Measurements from ENCODE around the gene GIPC3.

Gene GIPC3

GRCh38 chr19:3606690-3607289 is 21.5 kb downstream of the GIPC3 start, which contains the start of gene TBXA2R:
Gene TBXA2R, minus strand, starts transcription at chr19:3606875. Its CDS starts 6,241 bp downstream, at chr19:3600634.
- peak; percentile 68 for DNase-seq

DNA sequence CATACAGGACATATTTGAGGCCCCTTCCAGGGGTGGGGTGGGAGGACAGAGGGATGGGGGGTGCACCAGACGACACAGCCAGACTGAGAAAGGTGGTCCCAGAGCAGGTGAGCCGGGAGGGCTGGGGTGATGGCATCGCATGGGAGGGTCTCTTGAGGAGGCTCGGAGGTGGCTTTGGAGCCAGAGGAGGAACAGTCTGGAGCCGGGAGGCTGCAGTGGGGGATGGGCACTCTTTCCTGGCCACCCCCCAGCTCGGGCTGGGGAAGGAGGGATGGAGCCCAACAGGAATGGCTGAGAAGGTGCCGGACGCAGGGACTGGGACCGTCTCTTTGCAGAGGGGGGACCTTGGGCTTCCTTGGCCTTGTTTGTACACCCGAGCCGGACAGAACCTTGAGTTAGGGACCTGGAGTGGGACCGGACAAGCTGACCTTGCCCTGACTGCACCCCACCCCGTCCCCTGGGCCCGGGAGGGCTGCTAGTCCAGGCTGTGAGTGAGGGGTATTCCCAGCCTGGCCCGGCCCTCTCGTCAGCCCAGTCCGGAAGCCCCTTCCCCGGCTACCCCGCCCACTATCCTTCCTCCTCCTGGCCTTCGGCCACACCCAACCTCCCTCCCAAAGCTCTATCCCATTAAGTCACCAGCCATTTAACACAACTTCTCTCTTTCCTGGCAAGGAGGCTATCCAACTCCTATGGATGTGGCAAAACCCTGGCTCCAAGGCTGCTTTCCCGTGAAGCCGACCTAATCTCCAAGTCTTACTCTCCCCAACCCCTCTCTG is 22.2 kb downstream of the GIPC3 start:
- DNase-seq: no peak

DNA sequence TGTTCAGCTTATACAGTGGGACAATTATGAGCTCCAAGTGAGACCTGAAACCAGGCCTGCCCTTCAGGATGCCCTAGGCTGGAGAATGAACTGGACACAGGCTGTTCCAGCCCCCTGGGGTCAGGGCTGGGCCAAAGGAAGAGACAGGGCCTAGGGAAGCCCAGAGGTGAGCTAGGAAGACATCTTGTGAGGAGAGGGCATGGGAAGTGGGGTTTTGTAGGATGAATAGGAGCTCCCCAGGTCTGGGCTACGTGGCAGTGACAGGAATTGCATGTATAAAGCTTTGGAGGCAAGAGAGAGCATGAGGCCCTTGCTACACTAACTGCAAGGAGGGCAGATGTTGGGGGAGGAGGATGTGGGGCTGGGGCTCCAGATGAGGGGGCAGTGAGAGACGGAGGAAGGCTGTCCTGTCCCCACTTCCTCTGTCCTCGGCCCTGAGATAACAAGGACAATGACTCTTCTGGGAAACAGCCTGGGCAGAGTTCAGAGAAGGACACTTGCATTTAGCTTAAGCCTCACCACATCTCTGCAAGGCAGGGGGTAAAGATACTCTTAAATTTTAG is 22.9 kb downstream of the GIPC3 start:
- no peak for DNase-seq

DNA sequence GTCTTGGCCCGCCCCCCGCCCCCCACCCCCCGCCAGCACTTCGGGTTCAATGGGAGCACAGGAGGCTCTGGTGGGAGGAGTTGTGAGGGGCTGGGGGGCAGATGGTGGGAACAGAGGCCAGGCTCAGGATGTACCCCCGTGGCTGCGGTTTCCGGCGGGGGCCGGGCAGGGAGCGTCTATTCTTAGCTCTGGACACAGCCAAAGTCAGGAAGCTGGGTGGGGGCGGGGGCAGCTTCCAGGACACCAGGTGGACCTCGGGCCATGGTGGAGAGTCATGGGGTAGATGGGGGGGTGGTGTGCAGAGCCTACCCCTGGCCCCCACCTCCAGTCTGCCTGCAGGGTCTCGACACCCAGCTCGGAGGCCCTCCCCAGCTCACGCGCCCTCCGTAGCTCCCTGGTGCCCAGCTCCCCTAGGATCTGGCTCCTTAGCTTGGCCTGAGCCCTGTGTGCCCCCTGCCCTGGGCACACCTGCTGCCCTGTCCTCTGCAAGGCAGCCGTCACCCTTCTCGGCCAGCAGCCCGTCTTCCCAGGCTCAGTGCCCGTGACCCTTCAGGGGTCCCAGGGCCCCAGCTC is 23.6 kb downstream of the GIPC3 start:
- DNase-seq: no peak

DNA sequence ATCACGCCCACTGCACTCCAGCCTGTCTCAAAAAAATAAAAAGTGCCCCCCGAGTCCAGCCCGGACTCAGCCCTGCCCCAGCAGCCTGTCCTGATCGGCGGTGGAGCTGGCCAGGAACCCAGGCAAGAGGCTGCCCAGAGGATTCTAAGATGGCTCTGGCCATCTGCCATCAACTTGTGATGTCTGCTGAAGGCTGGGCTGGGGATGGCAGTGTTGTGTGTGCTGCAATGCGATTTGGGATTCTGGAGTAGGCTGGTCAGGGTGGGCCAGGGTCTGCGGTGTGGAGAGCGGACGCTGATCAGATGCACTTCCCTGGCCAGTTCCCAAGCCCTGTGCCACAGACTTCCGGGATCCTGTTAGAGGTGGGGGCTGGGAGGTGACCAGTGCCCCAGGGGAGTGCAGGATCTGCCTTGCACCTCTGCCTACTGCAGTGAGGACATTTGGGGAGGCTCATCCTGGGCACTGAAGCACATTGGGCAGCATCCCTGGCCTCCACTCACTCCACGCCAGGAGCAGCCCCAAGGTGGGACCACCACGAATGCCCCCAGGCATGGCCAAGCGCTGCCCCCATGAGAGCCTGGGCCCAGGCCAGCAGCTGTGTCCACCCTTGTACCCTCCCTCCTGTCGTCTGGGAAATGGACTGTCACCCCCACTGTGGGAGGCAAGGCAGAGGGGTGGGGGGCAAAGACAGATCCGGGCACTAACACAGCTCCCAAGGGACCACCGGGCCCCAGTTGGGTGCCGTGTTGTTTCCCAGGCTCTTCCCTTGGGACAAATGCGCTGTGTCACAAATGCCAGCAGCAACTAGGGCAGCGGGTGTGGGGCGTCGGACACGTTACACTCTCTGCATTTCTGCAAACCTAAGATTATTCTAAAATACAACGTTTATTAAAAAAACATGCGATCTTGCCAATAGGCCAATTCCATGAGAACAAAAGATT is 24.8 kb downstream of the GIPC3 start:
- DNase-seq: peak; percentile 37

DNA sequence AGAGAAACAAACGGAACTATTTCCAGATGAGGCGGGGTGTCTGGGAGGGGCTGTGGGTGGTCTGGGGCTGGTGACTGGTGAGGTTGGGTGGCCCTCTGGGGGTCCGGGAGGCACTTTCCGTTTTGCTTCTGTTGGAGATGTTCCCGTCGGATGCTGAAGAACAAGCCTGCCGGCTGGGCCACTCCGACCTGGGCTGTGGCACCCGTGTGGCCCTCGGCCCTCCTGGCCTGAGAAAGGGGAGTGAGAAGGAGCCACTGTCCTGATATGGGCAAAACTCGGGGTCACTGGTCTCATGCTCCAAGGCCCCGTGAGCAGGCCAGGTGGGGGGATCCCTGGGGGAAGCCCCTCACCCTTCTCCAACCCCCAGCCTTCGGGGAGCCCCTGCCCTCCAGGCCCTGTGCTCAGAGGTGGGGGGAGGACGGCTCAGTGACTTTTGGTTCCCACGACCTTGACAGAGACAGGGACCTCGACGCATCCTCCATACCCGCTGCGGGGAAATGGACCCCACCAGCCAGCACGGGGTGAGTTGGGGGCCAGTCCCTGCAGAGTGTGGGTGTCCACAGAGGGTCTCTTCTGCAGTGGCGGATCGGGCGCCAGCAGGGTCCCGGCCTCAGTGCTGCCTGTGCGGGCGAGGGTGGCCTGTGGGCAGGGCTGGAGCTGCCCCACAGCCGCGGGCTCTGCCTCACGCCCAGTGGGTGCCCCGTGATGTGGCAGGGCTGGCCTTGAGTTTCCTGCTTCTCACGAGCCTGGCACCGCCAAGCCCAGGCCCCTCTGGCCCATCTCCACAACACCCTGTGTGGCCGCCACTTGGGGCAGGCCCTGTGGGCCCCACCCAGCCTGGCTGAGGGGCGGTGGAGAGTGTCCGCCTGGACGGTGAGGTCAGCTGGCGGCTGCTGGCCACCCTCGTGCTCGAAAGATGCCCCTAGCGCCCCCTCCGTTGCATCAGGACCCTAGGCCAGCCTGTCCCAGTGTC is 25.8 kb downstream of the GIPC3 start:
- no peak for DNase-seq

DNA sequence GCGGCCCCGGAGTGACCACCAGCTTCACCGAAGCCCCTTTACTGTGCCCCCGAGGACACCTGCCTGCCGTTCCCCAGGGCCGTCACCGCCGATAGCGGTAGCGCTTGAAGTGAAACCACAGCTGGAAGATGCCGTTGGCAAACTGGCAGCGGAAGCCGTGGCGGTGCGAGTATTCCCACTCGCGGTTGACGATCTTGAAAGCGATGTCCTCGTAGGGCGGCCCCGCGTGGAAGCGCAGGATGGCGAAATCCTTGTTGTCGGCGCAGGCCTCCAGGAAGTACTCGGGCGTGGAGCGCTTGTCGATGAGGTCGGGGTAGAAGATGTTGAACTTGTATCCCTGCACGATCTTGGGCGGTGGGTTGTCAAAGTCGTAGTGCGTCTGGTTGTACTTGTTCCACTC is 26.6 kb downstream of the GIPC3 start:
- DNase-seq: no peak

- DNase-seq: no peak
These were observed 27.1 kb downstream of the GIPC3 start for GRCh38 chr19:3612330-3612729.

- no peak for DNase-seq
These were observed 27.8 kb downstream of the GIPC3 start for GRCh38 chr19:3612901-3613741.

- DNase-seq: no peak
These were observed 28.8 kb downstream of the GIPC3 start for GRCh38 chr19:3613818-3614661.

DNA sequence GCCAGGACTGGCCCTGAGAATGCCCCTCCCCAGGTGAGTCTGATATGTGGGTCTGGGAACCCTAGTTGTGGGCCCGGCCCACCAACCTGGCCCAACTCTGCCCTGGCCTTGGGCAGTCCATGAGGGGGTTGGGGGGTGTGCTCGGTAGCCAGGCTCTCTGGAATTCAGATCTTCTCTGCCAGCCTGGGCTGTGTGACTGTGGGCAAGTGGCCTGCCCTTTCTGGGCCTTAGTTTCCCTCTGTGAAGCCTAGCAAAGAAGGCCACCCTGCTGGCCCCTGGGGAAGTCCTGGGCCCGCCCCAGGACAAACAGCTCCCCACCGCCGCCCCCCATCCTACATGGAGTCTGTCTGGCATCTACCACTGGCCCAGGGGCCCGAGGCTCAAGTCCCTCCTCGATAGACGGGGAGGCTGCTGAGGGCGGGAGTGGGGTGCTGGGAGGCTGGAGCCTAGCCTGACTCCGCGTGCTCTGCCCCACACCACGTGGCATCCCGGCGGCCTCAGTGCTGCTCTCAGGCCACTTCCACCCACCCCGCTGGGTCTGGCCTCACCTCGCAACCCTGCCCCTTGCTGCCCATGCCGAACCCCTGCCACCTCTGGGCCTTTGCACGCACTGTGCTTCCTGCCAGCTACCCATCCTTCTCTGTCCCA is 29.7 kb downstream of the GIPC3 start:
- DNase-seq: no peak

- no peak for DNase-seq
These were observed 30.4 kb downstream of the GIPC3 start for GRCh38 chr19:3615524-3616135.

- DNase-seq: no peak
These were observed 32.2 kb downstream of the GIPC3 start for GRCh38 chr19:3617463-3617862.

DNA sequence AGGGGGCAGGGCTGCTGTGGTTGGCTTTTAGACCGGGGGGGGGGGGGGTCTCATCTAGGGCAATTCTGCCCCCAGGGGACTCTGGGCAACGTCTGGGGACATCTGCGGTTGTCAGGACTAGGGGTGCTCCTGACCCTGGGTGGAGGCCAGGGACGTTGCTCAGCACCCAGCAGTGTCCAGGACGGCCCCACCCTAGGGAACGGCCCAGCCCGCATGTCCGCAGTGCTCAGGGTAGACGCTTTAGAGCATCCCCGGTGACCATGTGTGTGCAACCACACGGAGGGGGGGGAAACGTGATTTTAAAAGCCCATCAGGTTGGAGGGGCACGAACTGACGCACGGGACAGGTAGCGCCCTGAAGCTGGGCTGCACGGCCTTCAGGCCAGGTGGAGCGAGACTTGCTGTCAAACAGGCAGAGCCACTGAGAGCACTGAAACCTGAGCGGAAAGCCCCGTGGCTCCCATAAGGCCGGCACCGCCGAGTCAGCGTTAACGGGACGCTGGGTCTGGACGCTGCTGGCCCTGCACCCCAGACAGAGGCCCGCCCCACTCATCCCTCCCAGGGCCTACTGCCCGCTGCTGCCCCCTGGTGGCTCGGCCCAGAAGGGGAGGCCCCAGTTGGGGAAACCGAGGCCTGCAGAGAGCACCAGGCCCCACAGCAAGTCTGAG is 33.0 kb downstream of the GIPC3 start:
- peak; percentile 38 for DNase-seq

- DNase-seq: no peak
These were observed 33.7 kb downstream of the GIPC3 start for GRCh38 chr19:3618811-3619630.

DNA sequence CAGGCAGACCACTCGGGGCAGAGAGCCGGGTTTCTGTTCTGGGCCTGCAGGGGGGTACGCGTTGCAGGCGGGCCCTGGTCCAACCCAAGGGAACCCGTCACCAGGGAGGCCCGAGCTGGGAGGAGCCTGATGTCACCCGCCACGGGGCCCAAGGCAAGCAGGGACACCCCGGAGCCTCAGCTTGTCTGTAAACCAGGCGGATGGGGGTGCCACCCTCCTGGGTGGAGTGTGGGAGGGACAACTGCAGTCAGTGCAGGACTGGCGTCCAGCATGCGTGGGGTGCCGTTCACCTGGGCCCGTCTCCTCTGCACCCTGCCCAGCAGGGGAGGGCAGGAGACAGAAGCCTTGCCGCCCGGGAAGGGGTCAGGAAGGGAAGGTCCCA is 34.3 kb downstream of the GIPC3 start:
- DNase-seq: no peak
